Right lobe of liver (tissue), 4 donors: ENCODE measurements around the gene CILP.

Source experiments
- POLR2A ChIP-seq: fragments of 450-650 bp; IDR thresholded peaks from one replicate; pipeline ENCODE4 v1.6.1; 2017; ENCODE audit warnings: antibody characterized with exemption, mild to moderate bottlenecking
- TF ChIP-seq, protein P1 (sequence below), 4 donors: fragments of 200-600 bp in 3 of 4; fragments of 450-650 bp in 1 of 4; IDR thresholded peaks; one replicate each; pipeline versions ENCODE4 v1.5.1 to v1.8.0; 2016 to 2022; ENCODE audit warnings: antibody characterized with exemption in 4 of 4, mild to moderate bottlenecking in 2 of 4
- donor health status: DM: no; HTN: no; CAD: no.
- donor health status: DM: no; HTN: no; CAD: no.
- donor health status: DM: no; HTN: yes; CAD: no.

DNA sequence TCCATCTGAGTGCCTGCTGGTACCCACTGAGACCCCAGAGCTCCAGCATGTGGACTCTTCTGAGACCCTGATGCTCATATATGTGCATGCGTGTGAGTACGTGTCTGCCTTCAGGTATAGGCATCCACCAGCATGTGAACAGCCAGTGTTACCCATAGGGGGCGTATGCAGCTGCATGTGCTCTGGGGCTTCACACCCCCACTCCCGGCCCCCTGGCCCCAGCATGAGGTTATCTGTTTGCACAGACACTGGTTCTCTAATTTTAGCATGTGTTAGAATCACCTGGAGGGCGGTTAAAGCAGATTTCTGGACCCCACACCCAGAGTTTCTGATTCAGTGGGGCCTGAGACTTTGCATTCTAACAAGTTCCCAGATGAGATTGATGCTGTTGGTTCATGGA is 824 bp upstream of the CILP start:
- TF ChIP-seq POLR2A, result no peak
- TF ChIP-seq, protein P1, sequence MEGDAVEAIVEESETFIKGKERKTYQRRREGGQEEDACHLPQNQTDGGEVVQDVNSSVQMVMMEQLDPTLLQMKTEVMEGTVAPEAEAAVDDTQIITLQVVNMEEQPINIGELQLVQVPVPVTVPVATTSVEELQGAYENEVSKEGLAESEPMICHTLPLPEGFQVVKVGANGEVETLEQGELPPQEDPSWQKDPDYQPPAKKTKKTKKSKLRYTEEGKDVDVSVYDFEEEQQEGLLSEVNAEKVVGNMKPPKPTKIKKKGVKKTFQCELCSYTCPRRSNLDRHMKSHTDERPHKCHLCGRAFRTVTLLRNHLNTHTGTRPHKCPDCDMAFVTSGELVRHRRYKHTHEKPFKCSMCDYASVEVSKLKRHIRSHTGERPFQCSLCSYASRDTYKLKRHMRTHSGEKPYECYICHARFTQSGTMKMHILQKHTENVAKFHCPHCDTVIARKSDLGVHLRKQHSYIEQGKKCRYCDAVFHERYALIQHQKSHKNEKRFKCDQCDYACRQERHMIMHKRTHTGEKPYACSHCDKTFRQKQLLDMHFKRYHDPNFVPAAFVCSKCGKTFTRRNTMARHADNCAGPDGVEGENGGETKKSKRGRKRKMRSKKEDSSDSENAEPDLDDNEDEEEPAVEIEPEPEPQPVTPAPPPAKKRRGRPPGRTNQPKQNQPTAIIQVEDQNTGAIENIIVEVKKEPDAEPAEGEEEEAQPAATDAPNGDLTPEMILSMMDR (IDR thresholded peaks at IDR 0.05), result peak in 1 of 4 donors; percentile 27
